NK-92 (cell line): ENCODE results near the gene MEIS2.

Experiments
- DNase-seq: peaks from one replicate; lab custom pipeline; 2025; ENCODE audit not compliant: unreplicated experiment; lab: John Stamatoyannopoulos, UW

The MEIS2 gene

DNA sequence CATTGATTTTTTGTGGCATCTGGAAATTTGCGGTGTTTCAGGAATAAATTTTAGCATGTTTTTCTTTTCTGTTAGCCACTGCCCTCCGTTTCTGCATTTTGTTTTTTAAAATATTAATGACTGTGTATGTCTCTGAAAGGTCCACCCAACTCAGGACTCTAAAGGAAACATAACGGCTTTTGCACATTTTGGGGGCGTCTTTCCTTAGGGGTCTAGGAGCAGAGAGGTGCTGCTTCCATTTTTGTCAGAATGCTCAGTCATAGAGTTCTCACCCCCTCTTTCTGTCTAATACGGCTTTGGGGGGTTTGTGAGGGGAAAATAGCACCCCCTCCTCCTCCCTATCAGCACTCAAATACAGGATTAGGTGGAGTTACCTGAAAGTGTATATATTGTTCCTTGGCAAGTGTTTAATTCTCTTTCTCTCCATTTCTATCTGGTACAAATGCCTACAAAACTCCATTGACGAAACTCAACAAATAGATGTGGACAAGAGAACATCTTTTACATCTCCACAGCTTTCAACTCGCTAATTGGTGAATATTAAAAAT lies 219.4 kb downstream of the MEIS2 start:
- DNase-seq: no peak

DNA sequence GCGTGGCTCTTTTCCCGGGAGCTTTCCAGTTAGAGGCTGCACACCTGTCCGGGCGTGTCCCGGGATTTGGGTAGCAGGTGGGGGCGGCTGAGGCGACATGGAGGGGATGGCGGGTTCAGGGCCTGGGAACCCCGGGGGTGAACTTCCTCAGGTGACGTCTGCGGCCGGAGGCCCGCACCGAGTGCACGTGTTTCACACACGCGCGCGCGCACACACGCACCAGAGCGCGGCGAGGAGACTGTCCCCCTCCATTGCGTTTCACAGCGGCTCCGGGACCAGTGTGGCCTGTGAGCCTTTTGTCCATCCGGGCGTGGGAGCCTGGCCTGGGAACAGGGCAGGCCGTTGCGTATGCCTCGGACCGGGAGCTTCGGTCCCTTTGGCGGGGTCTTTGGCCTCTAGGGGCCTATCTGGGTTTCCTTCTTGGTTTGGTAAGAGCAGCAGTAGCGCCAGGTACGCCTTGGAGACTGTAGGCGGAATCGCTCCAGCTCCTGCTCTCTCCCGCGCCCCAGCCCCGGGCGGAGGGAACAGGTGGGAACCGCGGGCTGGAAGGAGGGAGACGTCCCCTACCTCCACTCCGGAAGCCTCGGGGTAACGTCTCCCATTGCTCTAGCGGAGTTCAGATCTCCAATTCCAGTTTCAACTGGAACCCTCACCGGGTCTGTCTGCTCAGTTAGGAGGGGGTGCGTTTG lies 220.0 kb downstream of the MEIS2 start:
- no peak for DNase-seq

DNA sequence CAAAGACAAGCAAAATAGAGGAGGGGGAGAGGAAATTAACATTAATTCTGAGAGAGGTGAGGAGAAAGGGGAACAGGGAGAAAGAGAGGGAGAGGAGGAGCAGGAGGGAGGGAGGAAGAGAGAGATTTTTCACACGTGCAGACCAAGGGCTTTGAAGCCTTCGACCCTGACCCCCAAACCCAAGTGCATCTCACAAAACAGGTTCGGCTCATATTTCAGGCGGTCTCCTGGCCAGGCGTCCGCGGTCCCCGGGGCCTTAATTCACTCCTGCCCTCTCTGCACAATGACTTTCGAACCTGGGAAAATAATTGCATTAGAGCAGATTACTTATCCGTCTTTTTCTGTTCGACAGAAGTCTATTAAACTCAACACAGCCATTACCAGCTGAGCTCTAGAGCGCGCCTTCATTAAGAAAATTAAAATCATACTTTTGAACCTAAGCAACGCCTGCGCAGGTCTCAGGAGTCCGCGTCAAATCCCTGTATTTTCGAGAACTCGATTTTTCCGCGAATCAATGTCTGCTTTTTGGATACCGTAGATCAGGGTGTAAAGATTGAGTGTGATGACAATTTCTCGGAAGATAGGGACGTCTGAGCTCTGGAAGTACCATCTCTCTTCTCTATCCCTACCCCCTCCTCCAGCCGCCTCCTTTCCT lies 220.7 kb downstream of the MEIS2 start:
- no peak for DNase-seq

DNA sequence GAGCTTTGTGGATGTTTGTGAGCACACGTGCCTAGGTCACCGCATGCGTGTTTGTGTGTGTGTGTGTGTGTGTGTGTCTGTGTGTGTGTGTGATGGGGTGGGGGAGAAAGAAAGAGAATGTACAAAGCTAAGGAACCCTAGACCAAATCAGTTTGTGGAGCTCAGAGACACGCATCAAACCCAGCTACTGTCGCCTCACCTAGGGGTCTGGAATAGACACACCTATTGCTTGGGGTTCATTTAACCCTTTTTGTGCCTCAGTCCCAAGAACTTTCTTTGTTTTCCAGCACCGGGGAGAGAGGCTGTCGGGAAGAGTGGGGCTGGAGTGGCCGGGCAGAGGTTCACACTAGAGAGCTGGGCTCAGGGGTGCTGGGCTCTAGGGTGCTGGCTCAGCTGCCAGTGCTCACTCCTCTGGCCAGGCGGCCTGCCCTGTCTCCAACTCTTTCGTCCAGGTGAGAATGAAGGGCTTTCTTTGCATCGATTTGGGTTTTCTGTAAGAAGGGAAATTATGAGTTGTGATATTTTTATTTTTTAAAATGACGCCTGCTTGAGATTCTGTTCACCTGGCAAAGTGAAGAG lies 221.6 kb downstream of the MEIS2 start:
- DNase-seq: no peak

DNA sequence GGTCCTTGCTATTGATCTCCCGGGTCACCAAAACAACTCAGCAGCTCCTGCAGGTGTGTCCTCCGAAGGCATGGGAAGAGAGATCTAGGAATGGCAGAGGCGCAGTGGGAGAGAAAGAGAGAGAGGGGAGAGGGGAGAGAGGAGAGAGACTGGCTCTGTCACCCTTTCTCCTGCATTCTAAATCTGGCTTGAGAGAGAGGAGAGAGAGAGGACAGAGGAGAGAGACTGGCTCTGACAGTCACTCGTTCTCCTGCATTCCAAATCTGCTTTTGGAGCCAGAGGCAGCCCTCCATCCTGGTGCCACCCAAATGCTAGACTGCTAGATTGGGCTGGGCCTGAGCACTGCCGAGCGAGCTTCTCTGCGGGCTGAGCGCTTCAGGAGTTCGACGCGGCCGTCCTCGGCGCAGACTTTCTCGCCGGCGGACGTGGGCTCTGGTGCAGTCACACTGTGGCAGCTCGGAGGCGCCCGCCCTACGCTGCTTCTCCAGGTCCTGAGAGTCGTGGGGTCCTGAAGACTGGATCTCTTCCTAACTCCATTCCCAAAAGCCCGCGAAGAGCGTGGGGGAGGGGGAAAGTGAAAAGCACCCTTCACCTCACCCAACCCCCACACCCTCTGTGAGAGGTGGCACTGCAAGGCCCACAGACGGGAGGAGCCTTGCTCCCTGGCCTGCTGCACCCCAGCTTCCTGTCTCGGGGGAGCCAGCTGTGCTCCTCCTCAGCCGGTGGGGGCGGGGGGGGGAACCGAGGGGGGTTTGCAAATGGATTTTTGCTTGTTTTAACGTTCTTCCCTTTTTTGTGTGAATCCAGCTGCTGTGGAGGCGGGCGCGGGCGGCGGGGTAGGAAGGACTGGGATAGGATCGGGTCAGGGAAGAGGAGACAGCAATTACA lies 222.3 kb downstream of the MEIS2 start:
- no peak for DNase-seq

DNA sequence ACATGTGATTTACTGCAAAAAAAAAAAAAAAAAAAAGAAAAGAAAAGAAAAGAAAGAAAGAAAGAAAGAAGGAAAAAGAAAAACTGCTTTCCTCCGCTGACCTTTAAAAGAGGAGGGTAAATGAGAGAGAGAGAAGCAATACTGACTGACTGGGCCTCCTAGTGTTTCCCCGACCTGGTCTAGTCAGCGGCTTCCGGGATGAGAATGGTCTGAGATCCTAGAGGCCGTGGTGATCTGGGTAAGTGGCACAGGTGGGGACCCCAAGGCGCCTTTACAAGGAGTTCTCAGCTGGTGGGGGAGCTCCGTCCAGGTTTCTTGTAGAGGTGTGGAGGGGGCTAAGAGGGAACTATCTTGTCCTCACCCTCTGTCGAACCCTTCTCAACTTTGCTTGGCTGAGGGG lies 223.1 kb downstream of the MEIS2 start:
- DNase-seq: no peak

DNA sequence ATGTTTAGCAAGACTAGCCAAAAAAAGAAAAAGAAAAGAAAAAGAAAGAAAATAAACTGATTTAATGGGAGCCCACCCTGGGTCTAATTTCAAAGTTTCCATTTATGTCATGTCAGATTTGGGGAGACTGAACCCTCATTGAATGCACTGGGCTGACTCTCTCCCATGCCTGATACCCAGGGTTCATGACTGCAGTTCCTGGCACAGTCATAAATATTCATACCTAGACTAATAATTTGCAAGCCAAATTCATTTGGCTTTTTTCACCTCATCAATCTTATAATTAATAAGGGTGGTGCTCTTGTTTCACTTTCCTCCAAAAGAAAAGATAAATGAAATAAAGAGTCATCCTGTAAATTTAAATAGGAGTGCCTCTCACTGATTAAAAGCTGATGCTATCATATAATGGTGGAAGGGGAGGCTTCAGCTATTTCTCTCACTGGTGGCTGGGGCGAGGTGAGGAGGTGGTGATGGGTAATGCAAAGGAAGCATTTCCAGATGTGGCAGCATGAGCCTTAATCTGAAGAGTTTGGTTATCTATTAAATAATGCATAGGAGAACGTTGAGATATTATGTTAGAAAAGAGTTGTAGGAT lies 224.5 kb downstream of the MEIS2 start:
- no peak for DNase-seq

DNA sequence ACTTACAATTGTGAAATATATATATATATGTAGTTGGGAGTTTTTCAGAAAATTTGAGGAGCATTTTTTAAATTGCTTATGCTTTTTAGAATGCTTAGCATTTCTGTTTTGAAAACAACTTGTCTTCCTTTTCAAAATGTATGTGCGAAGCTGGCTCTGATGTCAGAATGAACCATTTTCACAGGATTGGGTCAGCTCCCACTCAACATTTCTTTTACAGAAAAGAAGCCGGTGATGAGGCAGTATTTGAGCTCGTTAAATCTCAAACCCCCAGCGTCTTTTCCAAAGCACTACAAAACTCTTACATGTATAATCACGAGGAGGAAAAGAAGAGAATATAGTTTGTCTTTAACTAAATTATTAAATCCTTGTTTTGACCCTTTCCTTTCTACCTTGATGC lies 225.4 kb downstream of the MEIS2 start:
- DNase-seq: no peak

DNA sequence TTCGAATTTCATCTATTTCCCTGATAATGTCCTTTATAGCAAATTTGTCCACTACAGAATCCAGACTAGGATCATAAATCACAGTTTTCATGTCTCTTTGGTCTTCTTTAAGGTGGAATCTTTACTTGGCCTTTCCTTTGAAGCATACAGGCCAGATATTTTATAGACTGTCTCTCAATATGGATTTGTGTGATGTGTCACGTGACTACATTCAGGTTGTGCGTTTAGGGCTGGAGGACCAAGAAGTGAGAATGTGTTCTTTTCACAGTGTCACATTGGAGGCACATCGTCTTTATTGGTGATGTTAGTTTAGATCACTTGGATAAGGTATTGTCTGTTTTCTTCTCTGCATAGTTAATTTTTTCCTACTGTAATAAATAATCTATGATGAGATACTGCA lies 232.9 kb downstream of the MEIS2 start:
- no peak for DNase-seq

DNA sequence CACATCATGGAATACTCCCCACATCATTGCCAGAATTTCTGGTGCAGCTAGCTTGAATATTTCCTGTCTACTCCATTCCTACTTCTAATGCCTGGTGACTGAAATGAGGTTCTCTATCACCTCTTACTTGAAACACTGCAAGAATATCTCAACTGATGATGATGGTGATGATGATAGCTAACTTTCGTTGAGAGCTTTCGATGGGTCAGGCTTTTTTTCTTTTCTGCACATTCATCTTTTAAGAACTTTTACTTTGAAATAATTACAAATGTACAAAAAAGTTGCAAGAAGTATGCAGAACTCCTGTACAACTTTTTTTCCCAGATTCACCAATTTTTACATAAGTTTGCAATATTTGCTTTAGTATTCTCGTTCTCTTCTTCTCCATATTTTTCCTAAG lies 233.5 kb downstream of the MEIS2 start:
- no peak for DNase-seq

DNA sequence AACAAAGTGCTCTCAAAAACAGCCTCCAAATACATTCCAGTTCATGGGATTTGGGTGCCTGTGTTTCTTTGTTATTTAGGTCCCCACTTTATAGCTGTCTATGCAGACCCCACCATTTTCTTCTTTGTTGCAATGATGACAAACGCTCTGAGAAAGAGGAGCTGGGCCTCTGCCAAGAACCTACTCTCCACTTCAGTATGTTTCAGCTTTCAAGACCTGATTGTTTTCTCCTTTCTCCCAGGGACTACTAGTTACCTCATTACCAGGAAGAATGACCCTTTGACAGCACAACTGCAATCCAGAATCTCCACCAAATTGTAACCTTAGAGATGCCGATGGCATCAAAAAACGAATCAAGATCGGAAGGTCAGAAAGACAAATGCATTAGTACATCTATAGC lies 236.8 kb downstream of the MEIS2 start:
- DNase-seq: no peak

DNA sequence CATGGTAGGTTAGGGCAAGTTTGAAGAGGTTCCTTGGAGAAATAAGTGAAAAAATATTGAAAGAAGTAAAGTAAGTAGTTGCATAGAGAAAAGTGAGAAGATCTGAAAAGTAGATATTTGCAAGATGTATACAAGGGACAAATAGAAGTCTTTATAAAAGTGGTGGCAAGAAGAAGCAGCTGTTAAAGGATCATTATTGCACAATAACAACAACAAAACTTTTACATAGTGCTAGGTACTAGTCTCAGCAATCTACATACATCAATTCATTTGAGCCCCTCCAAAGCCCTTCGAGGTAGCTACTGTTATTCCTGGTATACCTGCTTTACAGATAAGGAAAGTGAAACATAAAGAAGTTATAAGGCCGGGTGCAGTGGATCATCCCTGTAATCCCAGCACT lies 239.6 kb downstream of the MEIS2 start:
- no peak for DNase-seq

DNA sequence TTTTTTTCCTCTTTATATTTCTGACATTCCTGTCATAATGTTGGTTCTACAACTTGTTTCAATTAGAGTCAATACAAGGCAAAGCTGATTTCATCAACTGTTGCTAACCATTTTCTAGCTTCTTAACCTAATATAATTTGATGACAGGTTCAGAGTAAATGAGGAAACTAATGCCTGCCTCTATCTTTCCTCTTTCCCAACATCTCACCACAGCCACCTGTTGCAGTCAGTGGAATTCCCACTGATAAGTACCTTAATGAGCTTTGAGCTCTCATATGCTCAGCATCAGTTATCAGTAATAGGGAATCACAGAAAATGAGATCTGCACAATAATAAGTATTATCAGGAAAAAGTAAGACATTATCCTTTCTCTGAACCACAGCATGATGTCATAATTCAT lies 241.9 kb downstream of the MEIS2 start:
- DNase-seq: no peak

DNA sequence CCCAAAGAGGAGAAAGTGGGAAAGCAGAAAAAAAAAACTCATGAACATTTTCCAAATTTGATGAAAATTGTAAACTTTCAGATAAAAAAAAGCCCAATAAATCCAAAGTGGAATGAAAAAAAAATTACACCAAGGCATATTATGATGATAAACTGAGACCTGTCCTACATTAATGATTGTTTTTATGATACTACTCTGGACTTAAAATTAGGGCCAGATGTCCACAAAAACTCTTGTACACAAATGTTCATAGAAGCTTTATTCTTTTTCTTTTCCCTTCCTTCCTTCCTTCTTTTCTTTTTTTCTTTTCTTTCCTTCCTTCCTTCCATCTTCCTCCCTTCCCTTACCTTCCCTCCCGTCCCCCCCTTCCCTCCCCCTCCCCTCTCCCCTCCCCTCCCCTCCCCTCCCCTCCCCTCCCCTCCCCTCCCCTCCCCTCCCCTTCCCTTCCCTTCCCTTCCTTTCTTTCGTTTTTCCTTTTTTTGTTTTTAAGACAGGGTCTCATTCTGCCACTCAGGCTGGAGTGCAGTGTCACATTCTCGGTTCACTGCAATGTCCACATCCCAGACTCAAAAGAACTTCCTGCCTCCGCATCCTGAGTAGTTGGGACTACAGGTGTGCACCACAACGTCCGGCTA lies 243.9 kb downstream of the MEIS2 start:
- DNase-seq: no peak

DNA sequence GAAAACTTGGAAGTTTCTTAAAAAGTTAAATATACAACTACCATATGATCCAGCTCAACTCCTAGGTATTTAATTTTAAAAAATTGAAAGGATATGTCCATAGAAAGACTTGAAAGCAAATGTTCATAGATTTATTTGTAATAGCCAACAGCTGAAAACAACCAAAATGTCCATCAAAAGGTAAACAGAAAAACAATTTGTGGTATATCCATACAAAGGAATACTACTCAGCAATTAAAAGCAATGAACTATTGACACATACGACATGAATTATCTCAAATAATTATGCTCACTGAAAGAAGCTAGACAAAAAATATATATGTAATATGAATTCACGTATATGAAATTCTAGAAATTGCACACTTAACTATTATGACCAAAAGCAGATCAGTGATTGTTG lies 249.5 kb downstream of the MEIS2 start:
- no peak for DNase-seq

DNA sequence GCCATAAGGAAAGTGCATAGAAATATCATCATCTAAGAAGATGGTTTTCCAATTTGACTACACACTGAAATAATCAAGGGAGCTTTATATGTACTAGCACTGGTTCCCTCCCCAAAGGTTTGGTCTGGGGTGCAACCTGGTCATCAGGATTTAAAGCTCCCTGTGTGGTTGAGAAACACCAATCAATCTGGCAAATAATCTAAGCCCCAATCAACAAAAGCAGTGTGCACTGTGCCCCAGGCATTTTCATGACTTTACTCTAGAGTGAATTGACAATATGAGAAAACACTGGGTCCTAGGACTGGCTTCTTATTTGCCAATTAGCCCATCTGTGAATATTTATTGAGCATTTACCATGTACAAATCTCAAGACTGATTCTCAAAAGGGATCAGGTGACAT lies 255.1 kb downstream of the MEIS2 start:
- DNase-seq: no peak

DNA sequence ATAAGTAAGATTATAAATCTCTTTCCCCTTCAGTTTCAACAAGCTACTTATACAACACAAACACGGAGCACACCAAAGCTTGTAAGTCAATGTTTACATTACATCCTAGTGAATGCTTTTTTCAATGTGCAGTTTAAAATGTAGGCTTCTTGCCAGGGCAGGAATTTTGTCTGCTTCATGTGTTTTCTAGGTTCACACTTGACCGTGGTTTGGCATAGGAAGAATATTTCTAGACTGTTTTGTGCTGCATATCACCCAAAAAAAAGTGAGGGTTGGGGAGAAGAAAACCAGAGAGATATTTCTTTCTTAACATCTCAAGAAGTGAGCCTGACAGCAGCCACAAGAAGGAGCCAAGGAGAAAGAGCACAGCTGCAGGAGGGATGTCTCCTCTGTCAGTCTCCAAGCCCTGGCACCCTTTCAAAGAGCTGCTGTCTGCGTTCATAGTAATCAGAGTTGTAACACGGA lies 255.8 kb downstream of the MEIS2 start:
- DNase-seq: no peak

DNA sequence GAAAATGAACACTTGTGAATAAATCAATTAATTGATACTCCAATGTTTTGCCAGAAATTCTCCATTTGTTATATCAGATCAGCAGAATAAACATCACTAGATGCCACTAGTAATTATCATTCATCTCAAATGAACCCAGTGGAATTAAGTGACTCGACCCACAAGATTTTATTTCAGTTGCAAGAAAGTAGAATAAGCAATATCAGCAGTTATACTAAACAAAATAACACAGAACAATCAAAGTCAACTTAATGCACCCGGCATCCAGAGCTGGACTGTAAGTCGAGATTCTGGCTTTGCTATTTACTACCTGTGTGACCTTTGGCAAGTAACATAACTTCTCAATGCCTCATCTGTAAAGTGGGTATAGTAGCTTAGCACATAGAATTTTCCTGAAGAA lies 256.5 kb downstream of the MEIS2 start:
- DNase-seq: no peak

DNA sequence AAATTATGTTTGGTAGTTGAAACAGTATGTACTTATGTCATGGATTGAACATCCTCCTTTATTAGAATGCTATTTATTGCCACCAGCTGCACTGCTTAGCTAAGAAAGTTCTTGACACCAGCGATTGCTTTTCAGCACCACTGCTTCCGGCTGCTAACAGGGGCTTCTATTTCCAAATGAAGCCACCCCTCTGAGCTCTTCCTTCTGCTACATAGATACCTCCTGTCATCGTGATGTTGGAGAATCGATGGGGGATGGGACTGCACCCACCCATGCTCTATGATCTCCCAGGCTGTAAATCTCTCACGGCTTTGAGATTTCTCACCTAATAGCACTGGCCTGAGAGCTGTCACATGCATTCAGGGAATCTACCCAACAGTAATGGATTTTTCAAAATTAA lies 259.2 kb downstream of the MEIS2 start:
- no peak for DNase-seq
